ENCODE data around the gene USP40.
"Not testable (repeated sequence)": the region's sequence is repeated elsewhere in the genome, so short reads cannot be mapped to it uniquely, and the experiment has no call there.

- TF ChIP-seq POLR2A, CTCF, POLR2AphosphoS5, EP300 (IDR thresholded peaks at IDR 0.05): not testable (repeated sequence)
Observed at GRCh38 chr2:233592706-233593105, 26.1 kb upstream of the USP40 start.
